GM19023 (cell line): Measurements from ENCODE around the gene SNRPD3.
"Not testable (repeated sequence)": the region's sequence is repeated elsewhere in the genome, so short reads cannot be mapped to it uniquely, and the experiment has no call there.

ENCODE experiments used
- ATAC-seq: cut with Tn5 transposase; IDR thresholded peaks from one replicate; pipeline ENCODE4 v1.9.1; 2021; ENCODE audit warnings: mild to moderate bottlenecking, moderate library complexity; ENCODE audit not compliant: unreplicated experiment

Gene SNRPD3

DNA sequence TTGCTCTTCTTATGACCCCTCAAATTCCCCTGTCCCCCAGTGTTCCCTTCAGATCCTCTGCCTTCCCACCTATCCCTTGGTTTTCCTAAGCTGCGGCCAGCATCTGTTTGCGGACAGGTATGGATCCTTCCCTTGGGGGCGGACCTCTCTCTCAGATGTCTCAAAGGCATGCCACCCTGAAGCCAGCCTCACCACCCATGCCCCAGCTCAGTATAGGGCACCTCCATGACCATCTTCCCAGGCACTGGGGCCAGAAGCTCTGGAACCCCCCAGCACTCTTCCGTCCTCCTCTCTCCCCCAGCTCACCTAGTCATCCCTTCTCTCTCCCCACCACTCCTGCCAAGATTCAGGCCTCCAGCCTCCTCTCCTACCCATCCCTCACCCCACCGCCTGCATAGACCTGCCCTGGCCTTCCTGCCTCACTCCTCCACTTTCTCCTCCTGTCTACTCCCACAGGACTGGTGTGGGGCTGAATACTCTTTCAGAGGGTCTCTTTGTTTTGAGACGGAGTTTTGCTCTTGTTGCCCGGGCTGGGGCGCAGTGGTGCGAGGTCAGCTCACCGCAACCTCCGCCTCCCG, 34.9 kb downstream of the SNRPD3 start:
- no peak for ATAC-seq

DNA sequence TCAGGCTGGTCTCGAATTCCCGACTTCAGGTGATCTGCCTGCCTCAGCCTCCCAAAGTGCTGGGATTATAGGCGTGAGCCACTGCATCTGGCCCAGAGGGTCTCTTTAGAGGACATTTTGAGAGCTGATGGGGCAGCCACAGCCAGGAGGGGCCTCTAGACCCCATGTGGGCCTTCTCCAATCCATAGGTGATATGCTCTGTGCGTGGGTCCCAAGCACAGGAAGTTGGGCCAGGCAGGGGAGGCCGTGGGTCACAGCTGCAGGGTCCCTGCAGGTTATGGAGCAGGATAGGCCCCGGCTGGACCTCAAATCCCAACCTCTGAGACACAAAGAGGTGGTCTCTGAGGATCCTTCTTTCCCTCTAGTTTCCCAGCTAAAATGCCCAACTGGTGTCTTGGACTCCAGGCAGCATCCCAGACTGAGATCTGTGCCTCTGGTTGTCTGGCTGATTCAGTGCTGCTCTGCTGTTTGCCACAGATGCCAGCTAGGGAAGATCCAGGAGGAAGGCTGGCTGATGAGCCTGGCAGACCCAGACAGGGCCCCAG, 35.6 kb downstream of the SNRPD3 start:
- no peak for ATAC-seq

DNA sequence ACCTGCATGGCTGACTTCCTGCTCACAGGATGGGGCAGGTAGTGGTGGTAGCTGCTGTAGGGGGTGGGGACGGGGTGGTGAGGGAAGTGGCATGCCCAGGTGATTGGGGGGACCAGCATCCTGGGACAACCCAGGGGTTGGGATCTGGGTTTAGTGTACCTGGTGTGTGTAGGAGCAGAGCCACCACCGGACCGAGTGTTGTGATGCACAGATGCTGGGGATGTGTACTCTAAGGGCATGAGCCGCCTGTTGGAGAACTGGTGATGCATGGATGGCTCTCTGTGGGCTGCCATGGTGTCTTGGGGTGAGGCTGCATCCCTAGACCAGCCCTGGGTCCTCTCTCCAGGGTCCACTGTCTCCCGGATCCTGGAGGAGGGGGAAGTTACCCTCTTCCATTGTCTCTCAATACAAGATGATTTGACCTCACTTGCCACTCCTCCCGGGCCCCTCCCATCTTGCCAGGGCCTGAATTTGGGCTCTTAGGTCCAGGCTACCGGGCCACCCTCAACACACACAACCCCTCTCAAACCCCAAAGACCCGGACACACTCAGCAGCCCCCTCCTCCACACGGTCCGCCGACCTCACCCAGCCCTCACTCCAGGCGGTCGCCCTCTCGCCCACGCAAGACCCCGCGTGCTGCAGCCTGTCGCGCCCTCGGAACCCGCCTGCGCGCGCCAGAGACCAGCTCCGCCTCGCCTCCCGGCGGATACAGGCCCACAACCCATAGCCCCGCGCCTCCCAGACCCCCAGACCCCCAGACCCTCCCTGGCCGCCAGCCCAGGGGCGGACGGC, 36.5 kb downstream of the SNRPD3 start:
- ATAC-seq = no peak

DNA sequence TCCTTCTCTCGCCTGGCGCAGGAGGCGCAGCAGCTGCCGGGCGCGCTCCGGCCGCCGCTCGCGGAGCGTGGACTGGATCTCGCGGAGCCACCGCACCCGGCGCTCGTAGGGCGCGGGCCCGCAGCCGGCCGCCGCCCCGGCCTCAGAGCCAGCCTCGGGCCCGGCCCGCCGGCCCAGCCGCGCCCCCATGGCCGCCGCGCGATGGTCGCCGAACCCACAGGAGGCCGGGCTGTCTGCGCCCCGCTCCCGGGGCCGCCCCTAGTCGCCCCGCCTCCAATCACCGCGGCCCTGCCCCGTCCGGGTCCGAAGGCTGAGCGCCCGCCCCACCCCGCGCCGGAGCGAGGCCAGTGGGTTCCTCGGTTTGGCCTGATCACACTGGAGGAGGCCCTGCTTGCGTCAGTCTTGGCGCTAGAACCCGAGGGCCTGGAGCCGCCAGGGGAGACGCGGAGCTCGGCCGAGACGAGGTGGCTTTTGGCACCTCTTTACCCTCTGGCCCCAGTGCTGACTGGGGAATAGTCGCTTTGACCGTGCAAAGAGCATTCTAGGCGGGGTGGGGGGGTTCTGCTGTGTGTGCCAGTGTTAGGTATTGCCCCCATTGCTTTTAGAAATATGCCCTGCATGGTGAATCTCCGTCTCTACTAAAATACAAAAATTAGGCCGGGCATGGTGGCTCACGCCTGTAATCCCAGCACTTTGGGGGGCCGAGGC, 37.2 kb downstream of the SNRPD3 start, which contains the start of gene LRRC75B:
Gene LRRC75B (minus strand): TSS at position 223 of the 708 bp plus-strand sequence. CDS start 34 bp downstream, at position 189.
- ATAC-seq = peak; percentile 78

DNA sequence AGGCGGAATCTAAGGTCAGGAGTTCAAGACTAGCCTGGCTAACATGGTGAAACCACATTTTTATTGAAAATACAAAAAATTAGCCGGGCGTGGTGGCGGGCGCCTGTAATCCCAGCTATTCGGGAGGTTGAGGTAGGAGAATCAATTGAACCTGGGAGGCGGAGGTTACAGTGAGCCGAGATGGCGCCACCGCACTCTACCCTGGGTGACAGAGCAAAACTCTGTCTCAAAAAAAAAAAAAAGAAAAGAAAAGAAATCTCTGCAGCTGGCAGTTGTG, 37.7 kb downstream of the SNRPD3 start:
- ATAC-seq = not testable (repeated sequence)

DNA sequence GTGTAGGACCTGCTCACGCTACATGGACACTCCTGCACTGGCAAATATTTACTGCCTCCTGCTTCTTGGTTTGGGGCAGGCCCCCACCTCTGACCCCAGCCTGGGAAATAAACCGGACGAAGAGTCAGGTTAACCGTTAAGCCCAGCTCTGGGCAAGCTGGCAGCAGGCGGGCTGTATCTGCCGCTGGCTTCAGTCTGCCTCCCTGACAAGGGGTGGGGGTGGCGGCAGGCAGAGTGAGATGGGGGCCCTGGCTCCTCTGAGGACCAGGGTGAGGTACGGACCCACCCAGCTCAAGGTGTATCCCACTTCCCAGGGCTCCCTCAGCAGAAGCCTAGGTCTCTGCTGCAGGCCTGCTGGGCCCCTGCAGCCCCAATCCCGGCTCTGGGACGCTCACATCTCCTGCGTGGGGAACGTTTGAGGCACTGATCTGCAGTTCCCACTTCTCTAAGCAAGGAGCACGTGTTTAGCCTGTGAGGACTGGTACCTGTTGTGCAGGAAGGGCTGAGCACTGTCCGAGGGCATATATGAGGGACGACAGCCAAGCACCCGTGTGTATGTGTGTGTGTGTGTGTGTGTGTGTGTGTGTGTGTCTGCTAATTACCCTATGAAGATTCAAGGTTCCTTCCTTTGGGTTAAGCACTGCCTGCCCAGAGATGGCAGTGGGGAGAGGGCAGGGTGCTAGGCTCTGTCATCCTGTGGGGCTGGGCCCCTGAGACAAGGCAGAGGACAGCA, 38.2 kb downstream of the SNRPD3 start:
- no peak for ATAC-seq

DNA sequence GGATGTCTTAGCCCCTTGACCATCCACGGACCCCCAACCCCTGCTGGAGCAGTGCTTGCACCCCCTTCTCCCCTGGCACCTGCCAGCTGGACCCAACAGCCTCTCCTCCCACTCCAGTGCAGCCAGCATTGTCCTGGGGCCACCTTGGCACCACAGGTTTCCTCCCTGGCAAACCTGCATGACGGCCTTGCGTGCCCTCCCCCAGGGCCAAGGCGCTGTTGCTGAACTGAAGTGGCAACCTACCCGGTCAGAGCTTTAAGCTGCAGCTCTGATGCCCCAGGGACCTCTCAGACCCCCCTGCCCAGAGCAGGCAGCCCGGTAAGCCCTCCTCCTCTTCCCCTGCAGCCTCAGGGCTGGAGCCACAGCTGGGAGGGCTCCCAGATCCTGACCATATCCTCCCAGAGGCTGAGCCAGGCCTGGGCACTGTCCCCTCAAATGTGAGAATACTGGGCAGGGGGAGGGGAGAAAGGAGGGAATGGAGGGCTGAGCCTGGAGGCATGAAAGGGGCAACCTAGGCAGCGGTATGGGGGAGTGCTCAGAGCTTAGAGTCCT, 38.8 kb downstream of the SNRPD3 start:
- no peak for ATAC-seq

DNA sequence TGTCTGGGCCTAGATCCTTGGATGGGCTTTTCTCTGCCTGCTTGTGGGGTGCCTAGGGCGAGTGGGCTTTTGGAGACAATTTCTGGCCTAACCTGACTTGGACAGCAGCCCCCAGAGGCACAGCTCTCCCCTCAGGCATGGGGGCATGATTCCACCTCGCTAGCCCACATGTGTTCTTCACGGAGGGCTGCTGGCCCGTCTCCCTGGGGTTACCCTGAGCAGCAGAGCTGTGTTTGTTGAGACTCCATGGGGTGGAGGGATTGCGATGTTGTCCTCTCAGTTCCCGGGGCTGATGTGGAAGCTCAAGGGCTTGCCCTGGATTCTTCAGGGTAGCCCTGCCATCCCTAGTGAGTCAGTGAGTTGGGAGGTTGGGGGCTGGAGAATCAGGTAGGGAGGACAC, 39.4 kb downstream of the SNRPD3 start:
- ATAC-seq = no peak

DNA sequence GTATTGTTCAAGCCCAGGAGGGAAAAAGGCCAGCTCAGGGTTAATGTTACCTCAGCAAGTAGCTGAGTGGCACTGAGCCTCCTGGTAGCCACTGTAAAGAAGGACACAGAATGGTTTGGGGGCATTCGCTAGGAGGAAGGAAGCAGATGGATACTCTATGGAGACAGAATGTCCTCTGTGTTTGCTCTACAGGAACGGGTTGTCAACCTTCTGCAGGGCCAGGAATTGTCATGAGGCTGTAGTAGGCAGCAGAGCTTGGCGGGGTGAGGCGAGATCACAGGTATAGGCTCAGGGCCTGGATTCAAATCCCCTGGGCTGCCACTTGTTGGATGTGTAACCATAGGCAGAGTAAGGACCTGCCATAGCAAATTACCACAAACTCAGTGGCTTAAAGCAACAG, 40.1 kb downstream of the SNRPD3 start:
- no peak for ATAC-seq

DNA sequence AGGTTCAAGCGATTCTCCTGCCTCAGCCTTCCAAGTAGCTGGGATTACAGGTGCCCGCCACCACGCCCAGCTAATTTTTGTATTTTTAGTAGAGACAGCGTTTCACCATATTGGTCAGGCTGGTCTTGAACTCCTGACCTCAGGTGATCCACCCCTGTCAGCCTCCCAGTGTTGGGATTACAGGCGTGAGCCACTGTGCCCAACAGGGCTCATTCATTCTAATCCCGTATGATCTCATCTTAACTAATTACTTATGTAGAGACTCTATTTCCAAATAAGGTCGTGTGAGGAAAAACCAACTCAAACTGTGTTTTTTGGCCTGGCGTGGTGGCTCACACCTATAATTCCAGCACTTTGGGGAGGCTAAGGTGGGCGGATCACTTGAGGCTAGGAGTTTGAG, 41.3 kb downstream of the SNRPD3 start:
- not testable (repeated sequence) for ATAC-seq

DNA sequence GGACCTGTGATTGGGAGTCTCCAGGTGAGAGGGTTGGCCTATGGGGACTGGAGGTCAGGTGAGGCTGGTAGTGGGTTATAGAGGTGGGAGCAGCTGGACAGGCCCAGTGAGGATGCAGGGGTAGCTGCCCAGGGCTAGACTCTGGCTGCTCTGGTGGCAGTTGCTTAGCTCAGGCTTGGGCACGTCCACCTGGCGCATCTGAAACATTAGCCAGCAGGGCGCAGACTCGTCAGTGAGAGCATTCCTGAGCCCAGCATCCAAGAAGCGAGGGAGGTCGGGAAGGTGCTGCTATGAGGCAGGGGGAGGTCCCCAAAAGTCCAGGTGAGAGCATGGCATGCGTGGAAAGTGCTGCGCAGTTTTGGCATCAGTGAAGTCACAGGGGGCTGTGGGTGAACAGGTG, 43.7 kb downstream of the SNRPD3 start:
- no peak for ATAC-seq

DNA sequence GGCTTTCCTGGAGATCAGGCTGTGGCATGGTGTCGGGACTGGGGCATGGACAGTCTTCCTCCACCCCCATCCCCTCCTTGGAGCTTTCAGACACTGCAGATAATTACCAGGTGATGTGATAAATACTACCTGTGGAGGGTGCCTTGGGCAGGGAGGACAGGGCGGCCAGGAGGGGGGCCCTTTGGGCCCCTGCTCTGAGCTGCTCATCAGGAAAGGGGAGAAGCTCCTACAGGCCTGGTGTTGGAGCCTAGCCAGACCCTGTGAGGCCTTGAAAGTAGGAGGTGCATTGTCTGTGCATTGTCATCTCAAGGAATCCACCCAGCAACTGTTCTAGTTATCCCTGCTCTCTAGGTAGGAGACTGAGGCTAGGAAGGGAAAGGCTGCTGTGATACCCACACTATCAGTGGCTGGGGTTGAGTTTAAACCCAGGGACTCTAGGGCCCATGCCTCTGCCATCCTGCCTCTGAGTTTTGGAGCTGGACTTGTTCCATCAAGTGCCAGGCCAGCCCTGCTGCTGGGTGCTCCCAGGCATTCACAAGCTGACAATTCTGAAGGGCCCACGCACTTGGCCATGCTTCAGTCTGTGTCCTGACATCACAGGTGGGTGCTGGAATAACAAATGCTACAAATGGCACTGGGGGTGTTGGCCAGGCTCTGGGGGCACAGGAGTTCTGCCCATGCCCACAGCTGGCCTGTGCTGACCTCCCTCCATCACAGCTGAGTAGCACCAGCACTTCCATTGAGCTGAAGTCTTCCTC, 44.3 kb downstream of the SNRPD3 start:
- not testable (repeated sequence) for ATAC-seq

DNA sequence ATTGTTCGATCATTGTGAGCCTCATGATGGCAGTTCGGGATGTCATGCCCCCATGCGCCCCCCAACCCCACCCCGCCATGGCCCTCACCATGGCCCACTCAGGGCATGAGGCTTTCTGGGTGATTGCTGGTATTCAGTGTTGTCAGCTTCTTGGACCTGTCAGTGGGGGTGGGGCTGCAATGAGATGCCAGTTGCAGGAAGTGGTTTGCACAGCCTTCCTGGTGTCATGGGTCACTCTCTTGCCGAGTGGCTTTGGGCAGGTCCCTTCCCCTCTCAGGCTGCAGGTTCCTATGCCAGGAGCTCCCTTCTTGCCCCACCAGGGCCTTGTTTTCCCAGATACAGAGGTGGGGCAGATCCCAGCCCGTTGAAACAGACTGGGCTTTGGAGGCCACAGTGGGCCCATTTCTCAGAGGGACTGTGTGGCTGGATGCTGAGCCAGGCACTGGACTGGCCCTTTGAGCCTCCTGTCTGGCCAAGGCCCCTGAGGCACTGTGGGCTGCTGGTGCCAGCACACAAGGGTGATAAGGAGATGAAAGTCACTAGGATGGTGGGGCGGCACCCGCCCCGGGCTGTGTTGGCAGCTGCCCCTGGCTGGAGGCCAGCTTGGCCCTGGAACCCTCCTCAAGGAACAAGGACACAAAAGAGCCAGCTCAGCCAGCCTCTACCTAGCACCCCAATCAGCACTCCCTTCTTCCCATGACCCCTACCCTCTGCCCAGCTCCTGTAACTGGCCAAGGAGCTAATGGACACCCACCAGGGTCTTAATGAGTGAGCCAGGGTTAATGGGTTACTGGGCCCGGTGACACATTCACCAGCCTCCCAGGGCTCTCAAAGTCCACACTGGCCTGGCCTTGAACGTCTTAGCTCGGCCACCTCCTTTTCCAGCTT, 45.7 kb downstream of the SNRPD3 start:
- ATAC-seq = no peak

DNA sequence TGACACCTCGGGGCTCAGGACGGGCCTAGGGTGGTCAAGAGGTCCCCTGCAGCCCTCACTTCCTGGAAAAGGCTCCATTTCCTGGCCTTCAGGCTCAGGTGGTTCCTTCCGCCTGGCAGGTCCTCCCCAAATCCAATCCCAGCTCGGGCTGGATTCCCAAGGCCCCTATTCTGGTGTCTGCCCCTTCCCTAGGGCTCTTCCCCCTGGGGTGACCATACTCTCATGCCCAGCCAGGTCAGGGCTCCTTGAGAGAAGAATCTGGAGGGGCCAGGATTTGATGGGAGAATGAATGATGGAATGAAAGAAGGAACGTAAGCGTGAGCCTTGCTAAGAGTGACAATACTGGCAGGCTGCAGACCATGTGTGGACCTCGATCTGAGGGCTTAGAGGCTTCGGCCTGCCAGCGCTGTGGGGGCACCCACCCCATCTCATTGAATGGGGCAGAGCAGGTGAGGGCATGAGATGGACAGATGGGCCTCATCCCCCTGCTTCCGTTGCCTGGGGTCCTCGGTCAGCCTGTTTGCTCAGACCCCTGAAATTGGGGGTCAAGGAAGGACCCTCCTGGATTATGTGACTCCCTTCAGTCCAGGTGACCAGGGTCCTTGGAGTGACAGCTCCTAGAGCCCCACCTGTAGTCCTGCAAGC, 46.4 kb downstream of the SNRPD3 start:
- ATAC-seq = not testable (repeated sequence)

DNA sequence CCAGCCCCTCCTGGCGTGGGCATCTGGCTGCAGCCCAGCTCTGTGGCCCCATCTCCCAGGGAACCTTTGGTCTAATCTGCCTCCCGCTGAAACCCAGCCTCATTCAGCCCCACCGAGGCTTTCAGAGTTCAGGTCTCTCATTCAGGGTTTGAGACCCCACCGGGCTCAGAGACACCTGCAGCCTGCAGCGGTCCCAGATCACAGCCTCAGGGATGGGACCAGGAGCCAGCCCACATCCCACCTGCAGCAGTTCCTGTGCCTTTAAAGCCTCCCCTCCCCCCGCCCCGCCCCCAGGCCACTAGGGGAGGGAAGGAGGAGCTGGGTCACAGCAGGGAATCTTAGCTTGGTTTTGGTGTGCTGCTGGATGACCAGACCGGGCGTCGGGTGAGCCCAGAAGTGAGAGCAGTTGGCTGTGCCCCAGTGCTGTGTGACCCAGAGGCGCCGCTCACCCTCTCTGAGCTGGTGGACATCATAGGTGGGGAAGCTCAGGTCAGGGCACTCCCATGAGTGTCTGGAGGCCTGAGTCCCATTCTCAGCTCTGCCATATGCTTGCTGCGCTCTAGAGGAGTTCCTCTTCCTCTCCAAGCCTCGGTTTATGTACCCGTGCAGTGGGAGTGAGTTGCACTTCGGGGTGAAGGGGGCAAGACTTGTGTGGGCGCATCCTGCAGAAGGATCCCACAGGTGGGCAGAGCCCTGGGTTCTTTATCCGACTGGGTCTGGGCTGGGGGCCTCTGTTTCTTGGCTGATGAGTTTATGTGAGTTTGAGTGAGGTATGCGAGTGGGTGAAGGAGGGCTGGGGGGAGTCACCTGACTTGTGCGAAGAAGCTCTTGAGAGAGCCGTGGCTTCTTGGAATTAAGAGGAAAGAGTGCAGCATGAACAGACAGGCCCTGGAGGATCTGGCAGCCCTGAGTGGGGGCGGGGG, 47.3 kb downstream of the SNRPD3 start, which contains the start of gene GGT1:
Gene GGT1 (plus strand): TSS at position 347 of the 923 bp plus-strand sequence. CDS start 7,889 bp downstream, outside the sequence.
- ATAC-seq = not testable (repeated sequence)

DNA sequence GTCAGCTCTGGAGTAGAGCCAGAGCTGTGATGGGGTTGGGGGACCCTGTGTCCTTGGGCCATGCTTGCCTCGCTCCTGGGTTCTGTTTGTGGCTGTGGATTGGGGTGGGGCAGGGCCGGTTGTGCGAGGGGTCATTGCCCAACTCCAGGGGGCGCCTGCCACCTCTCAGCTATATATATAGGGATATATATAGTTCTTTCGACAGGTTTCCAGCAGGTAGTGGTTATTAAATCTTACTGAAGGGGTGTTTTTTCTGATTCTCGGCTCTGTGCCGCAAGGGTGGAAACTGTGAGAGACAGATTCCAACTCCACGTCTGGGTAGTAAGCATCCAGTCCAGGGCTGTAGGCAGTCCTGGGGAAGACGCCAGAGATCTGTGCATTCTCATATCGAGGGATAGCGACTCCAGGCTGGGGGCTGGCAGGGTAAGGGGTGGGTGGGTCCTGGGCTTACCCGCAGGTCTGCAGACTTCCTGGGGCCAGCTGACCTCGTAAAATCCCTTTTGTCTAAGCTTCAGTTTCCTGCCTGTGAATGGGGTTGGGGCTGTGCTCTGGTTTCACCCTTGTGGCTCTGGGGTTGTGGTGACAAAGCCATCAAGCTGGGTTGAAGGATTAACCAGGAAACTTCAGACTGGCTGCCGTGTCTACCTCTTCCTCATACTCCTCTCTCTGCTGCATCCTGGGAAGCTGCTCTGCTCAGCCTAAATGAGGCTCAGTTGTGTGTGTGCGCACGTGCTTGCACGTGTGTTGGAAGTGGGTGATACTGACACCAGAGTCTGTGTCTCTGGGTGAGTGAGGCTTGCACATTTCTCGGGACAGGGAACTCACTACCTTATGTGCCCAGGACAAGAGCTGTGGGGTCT, 48.2 kb downstream of the SNRPD3 start:
- not testable (repeated sequence) for ATAC-seq
